Vagina (tissue), 2 donors: ENCODE results near the gene FAR1.

ENCODE experiments used
- CTCF ChIP-seq, 3 experiments: fragments of 450-650 bp in 2 of 3; fragments of 200-600 bp in 1 of 3; sonication (generic) in 1 of 3; IDR thresholded peaks; one replicate each; pipeline ENCODE4 v1.5.1; 2017 to 2019; ENCODE audit warnings: antibody characterized with exemption in 3 of 3, mild to moderate bottlenecking in 2 of 3, moderate library complexity in 2 of 3
- POLR2A ChIP-seq, 2 donors: fragments of 450-650 bp; IDR thresholded peaks; one replicate each; pipeline ENCODE4 v1.6.1; 2017; ENCODE audit warnings: antibody characterized with exemption in 2 of 2, mild to moderate bottlenecking in 2 of 2, moderate library complexity in 2 of 2
- POLR2AphosphoS5 ChIP-seq, 2 donors: sonication (generic); formaldehyde crosslinking; IDR thresholded peaks; one replicate each; pipeline ENCODE4 v1.9.0; 2017; ENCODE audit warnings: antibody characterized with exemption in 2 of 2, mild to moderate bottlenecking in 2 of 2, low read depth in 1 of 2; ENCODE audit not compliant: insufficient read depth in 1 of 2

GRCh38 chr11:13762718-13763117 lies 94.2 kb downstream of the FAR1 start:
- no peak for TF ChIP-seq POLR2A (IDR thresholded peaks at IDR 0.05)
- TF ChIP-seq CTCF (IDR thresholded peaks at IDR 0.05), result no peak
- no peak for TF ChIP-seq POLR2AphosphoS5 (IDR thresholded peaks at IDR 0.05; ENCODE audit: insufficient read depth in 1 of 2, low read depth in 1 of 2)
